ENCODE measurements around the gene KANK3.
"Not testable (repeated sequence)": the region's sequence is repeated elsewhere in the genome, so short reads cannot be mapped to it uniquely, and the experiment has no call there.

Gene KANK3

GRCh38 chr19:8316351-8317125 lies 26.5 kb downstream of the KANK3 start:
- H3K9ac ChIP-seq (ENCODE audit: low read depth, low read length, poor library complexity, severe bottlenecking): peak overlapping the region; percentile 43

DNA sequence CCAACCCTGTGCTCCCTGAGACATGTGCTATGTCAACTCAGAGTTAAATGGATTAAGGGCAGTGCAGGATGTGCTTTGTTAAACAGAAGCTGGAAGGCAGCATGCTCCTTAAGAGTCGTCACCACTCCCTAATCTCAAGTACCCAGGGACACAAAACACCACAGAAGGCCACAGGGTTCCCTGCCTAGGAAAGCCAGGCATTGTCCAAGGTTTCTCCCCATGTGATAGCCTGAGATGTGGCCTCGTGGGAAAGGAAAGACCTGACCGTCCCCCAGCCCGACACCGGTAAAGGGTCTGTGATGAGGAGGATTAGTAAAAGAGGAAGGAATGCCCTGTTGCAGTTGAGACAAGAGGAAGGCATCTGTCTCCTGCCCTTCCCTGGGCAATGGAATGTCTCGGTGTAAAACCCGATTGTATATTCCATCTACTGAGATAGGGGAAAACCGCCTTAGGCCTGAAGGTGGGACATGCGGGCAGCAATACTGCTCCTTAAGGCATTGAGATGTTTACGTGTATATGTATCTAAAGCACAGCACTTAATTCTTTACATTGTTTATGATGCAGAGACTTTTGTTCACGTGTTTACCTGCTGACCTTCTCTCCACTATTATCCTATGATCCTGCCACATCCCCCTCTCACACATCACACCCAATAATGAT lies 28.0 kb downstream of the KANK3 start:
- H2AFZ ChIP-seq (ENCODE audit: low read length); H3K36me3 ChIP-seq (ENCODE audit: insufficient read depth, low read length): not testable (repeated sequence)

More at GRCh38 chr19:8316351-8317125, 26.5 kb downstream of the KANK3 start:
- Histone ChIP-seq H3K9me2 (replicated peaks; ENCODE audit: low read depth, low read length) (no peaks in the 10 kb centered on the region), H3K4me1 (ENCODE audit: insufficient read depth, low read length, poor library complexity, severe bottlenecking) (peaks cover 21% of the 10 kb centered on the region), H3K4me2 (ENCODE audit: low read depth, low read length, poor library complexity, severe bottlenecking) (peak overlapping the region; percentile 63), H3K9me3 (ENCODE audit: insufficient read depth, low read depth, low read length) (no peaks in the 10 kb centered on the region), H3K4me3 (ENCODE audit: low read length, poor library complexity, severe bottlenecking) (peak overlapping the region; percentile 38), H3K27me3 (ENCODE audit: insufficient read depth, low read length, poor library complexity, severe bottlenecking) (no peaks in the 10 kb centered on the region), H4K20me1 (ENCODE audit: insufficient read depth, low read length, poor library complexity, severe bottlenecking) (peaks cover 1% of the 10 kb centered on the region), H3K36me3 (ENCODE audit: insufficient read depth, low read length) (no peaks in the 10 kb centered on the region; the same call in 1 of the 2 replicates), H2AFZ (ENCODE audit: low read length) (no peak overlapping the region), H3K79me2 (ENCODE audit: insufficient read depth, low read length) (peaks cover 19% of the 10 kb centered on the region), H3F3A (ENCODE audit: low read depth) (no peaks in the 10 kb centered on the region)
- TF ChIP-seq, protein P1, sequence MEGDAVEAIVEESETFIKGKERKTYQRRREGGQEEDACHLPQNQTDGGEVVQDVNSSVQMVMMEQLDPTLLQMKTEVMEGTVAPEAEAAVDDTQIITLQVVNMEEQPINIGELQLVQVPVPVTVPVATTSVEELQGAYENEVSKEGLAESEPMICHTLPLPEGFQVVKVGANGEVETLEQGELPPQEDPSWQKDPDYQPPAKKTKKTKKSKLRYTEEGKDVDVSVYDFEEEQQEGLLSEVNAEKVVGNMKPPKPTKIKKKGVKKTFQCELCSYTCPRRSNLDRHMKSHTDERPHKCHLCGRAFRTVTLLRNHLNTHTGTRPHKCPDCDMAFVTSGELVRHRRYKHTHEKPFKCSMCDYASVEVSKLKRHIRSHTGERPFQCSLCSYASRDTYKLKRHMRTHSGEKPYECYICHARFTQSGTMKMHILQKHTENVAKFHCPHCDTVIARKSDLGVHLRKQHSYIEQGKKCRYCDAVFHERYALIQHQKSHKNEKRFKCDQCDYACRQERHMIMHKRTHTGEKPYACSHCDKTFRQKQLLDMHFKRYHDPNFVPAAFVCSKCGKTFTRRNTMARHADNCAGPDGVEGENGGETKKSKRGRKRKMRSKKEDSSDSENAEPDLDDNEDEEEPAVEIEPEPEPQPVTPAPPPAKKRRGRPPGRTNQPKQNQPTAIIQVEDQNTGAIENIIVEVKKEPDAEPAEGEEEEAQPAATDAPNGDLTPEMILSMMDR (conservative IDR thresholded peaks at IDR 0.05; ENCODE audit: low read length): no peak
- no peak for TF ChIP-seq EZH2phosphoT487 (IDR thresholded peaks at IDR 0.05; ENCODE audit: borderline replicate concordance)

DNA sequence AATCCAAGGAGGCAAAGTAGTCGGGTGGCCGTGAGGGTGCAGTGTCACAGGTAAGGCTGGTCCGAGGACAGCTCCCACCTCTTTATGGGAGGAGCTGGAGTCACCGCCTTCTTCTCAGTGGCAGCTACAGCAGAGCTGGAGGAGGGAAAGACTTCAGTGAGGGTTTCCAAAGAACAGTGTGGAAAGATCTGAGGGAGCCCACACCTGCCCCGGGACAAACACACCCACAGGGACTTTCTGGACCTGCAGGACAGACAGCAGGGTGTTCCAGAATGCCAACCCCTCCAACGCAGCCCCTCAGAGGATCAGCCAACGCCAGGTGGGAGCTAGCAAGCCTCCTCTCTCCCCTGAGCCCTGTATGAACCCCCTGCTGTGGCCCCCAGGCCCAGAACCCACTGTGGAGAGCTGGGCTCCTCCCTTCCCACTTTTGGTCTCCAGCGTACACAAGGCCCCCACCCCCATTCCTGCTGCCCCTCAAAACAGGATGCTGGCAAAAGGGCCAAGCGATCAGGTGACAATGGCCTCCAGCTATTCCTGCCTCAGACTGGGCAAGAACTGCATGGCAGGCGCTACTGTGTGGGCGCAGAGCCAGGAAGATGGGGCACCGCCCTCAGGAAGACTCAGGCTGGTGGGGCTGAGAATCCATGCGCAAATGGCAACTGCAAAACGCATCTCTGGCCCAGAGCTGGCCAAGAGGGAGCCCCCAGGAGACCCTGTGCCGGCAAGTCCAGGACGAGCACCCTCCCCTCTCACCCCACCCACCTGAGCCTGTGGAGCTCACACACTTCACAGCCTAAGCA lies 31.4 kb downstream of the KANK3 start:
- Histone ChIP-seq H3K4me2 (ENCODE audit: low read depth, low read length, poor library complexity, severe bottlenecking) (no peak overlapping the region), H3K36me3 (ENCODE audit: insufficient read depth, low read length) (no peaks in the 10 kb centered on the region; the same call in 1 of the 2 replicates), H3K4me1 (ENCODE audit: insufficient read depth, low read length, poor library complexity, severe bottlenecking) (peaks cover 12% of the 10 kb centered on the region)

More for the DNA sequence above, 28.0 kb downstream of the KANK3 start:
- H3K4me3 ChIP-seq (ENCODE audit: low read length, poor library complexity, severe bottlenecking); H4K20me1 ChIP-seq (ENCODE audit: insufficient read depth, low read length, poor library complexity, severe bottlenecking); H3K9ac ChIP-seq (ENCODE audit: low read depth, low read length, poor library complexity, severe bottlenecking); H3K9me2 ChIP-seq (replicated peaks; ENCODE audit: low read depth, low read length); H3F3A ChIP-seq (ENCODE audit: low read depth); H3K79me2 ChIP-seq (ENCODE audit: insufficient read depth, low read length); H3K4me2 ChIP-seq (ENCODE audit: low read depth, low read length, poor library complexity, severe bottlenecking); H3K27me3 ChIP-seq (ENCODE audit: insufficient read depth, low read length, poor library complexity, severe bottlenecking); H3K9me3 ChIP-seq (ENCODE audit: insufficient read depth, low read depth, low read length): not testable (repeated sequence)
- peaks cover 15% of the 10 kb centered on the region for H3K4me1 ChIP-seq (ENCODE audit: insufficient read depth, low read length, poor library complexity, severe bottlenecking)

More for the DNA sequence above, 31.4 kb downstream of the KANK3 start:
- Histone ChIP-seq H2AFZ (ENCODE audit: low read length) (no peak overlapping the region), H3K9me3 (ENCODE audit: insufficient read depth, low read depth, low read length) (no peaks in the 10 kb centered on the region), H3K9ac (ENCODE audit: low read depth, low read length, poor library complexity, severe bottlenecking) (no peak overlapping the region), H3K79me2 (ENCODE audit: insufficient read depth, low read length) (peaks cover 28% of the 10 kb centered on the region), H3F3A (ENCODE audit: low read depth) (no peaks in the 10 kb centered on the region), H3K4me3 (ENCODE audit: low read length, poor library complexity, severe bottlenecking) (no peak overlapping the region), H3K9me2 (replicated peaks; ENCODE audit: low read depth, low read length) (no peaks in the 10 kb centered on the region), H4K20me1 (ENCODE audit: insufficient read depth, low read length, poor library complexity, severe bottlenecking) (peaks cover 2% of the 10 kb centered on the region), H3K27me3 (ENCODE audit: insufficient read depth, low read length, poor library complexity, severe bottlenecking) (no peaks in the 10 kb centered on the region)
- TF ChIP-seq, protein P1 (conservative IDR thresholded peaks at IDR 0.05; ENCODE audit: low read length): no peak
- TF ChIP-seq EZH2phosphoT487 (IDR thresholded peaks at IDR 0.05; ENCODE audit: borderline replicate concordance): no peak

All from Loucy (cell line).